Lung (tissue), 12 donors: ENCODE measurements around the gene SYNE1. TPM values are rescaled to one million over a fixed set of nuclear protein-coding genes. Genes with fewer than 3 reads are reported as not detected.

Experiments used
- ATAC-seq: fragments of 200-7000 bp; cut with Tn5 transposase; one replicate; pipeline ENCODE4 v1.9.1; 2020; ENCODE audit warnings: moderate number of reproducible peaks; ENCODE audit not compliant: insufficient read depth, low FRiP score
- DNase-seq, 3 donors: peaks; one replicate each; pipeline ENCODE4 v3.0.0-alpha.2; 2013 to 2017
- H3K27ac ChIP-seq, 2 donors: one replicate each; pipeline ENCODE4 v1.5.1; 2013; ENCODE audit warnings: mild to moderate bottlenecking in 2 of 2, moderate library complexity in 2 of 2, control low read depth in 1 of 2, inconsistent platforms in 1 of 2, low read depth in 1 of 2, low read length in 1 of 2
- H3K27me3 ChIP-seq, 3 donors: one replicate each; pipeline ENCODE4 v1.5.1; 2013; ENCODE audit warnings: low read length in 2 of 3; ENCODE audit not compliant: control insufficient read depth in 3 of 3, insufficient read depth in 3 of 3
- H3K36me3 ChIP-seq, 4 donors: one replicate each; pipeline ENCODE4 v1.5.1; 2013; ENCODE audit warnings: low read length in 4 of 4, mild to moderate bottlenecking in 1 of 4, moderate library complexity in 1 of 4; ENCODE audit not compliant: control insufficient read depth in 4 of 4, insufficient read depth in 4 of 4
- H3K4me1 ChIP-seq, 5 donors: one replicate each; pipeline ENCODE4 v1.5.1; 2013; ENCODE audit warnings: low read length in 5 of 5, mild to moderate bottlenecking in 2 of 5, moderate library complexity in 1 of 5; ENCODE audit not compliant: control insufficient read depth in 5 of 5, insufficient read depth in 5 of 5
- H3K4me3 ChIP-seq: one replicate; pipeline ENCODE4 v1.5.1; 2013; ENCODE audit warnings: mild to moderate bottlenecking, control low read depth, moderate library complexity
- H3K9ac ChIP-seq, 2 donors: one replicate each; pipeline ENCODE4 v1.5.1; 2013; ENCODE audit warnings: low read length in 2 of 2, control low read depth in 1 of 2; ENCODE audit not compliant: insufficient read depth in 1 of 2
- H3K9me3 ChIP-seq, 4 donors: one replicate each; pipeline ENCODE4 v1.5.1; 2013; ENCODE audit warnings: low read length in 3 of 4, mild to moderate bottlenecking in 1 of 4, moderate library complexity in 1 of 4; ENCODE audit not compliant: control insufficient read depth in 4 of 4, insufficient read depth in 3 of 4
- CTCF ChIP-seq: IDR thresholded peaks from 2 replicates; pipeline ENCODE4 v1.5.1; 2012; ENCODE audit warnings: mild to moderate bottlenecking; ENCODE audit errors: control extremely low read depth, extremely low read depth
- WGBS, 2 donors: extraction: QIAGEN DNeasy Blood & Tissue Kit; methylation state at CpG; one replicate each; pipeline ENCODE4 v1.1.7; 2013; 5-methylcytosine and 5-hydroxymethylcytosine counted together
- polyA plus RNA-seq, 2 donors: library from polyadenylated mRNA; stranded (reverse); fragments of 200-250 nt; gene quantifications; one replicate each; pipeline ENCODE4 v1.2.1, GENCODE V29; 2013
- total RNA-seq, 2 donors: library from RNA; depleted of rRNA in 1 of 2; stranded (reverse); fragments of >200 nt in 1 of 2; gene quantifications; one replicate each; pipeline ENCODE4 v1.2.1, GENCODE V29; 2014 to 2021
- donor health status: control.
- donor health status: control.
- donor health status: Bipolar disorder and iron deficiency.
- donor health status: healthy.
- donor health status: DM: yes; HTN: yes; CAD: no.

The SYNE1 gene
- total and polyA plus RNA-seq, 4 donors = 26.4 to 352 (median 131) TPM

GRCh38 chr6:152375197-152375596 is 262.0 kb downstream of the SYNE1 start:
- WGBS, 2 donors = 81 to 97% methylated on average over 6 of the region's 6 CpGs
- H3K36me3 ChIP-seq = peaks cover 3 to 27% (median 15%) of the 10 kb centered on the region in 4 donors

GRCh38 chr6:152372945-152373344 is 264.2 kb downstream of the SYNE1 start:
- Histone ChIP-seq H3K27me3 (no peaks in the 10 kb centered on the region), H3K36me3 (peaks cover 3 to 31% (median 18%) of the 10 kb centered on the region in 4 donors), H3K4me1 (peaks cover 0 to 12% (median under 1%) of the 10 kb centered on the region in 5 donors), H3K9me3 (no peaks in the 10 kb centered on the region), H3K9ac (no peak overlapping the region), H3K27ac (no peak overlapping the region), H3K4me3 (no peak overlapping the region)
- TF ChIP-seq CTCF = no peak
- DNase-seq (no peak), ATAC-seq (no peak)
- WGBS, 2 donors = 97 to 98% methylated on average over 2 of the region's 2 CpGs

More at GRCh38 chr6:152375197-152375596, 262.0 kb downstream of the SYNE1 start:
- H3K9me3 ChIP-seq = no peaks in the 10 kb centered on the region
- H3K9ac ChIP-seq = no peak overlapping the region
- peaks cover 0 to 15% (median 6%) of the 10 kb centered on the region in 5 donors for H3K4me1 ChIP-seq
- H3K27ac ChIP-seq = no peak overlapping the region
- ATAC-seq (peak; percentile 48), DNase-seq (peak in 2 of 3 donors; percentile 21 to 60)
- no peak for TF ChIP-seq CTCF
- no peaks in the 10 kb centered on the region for H3K27me3 ChIP-seq
- H3K4me3 ChIP-seq = no peak overlapping the region

- DNase-seq (no peak), ATAC-seq (no peak)
- TF ChIP-seq CTCF = no peak
- Histone ChIP-seq H3K4me3 (no peak overlapping the region), H3K27ac (no peak overlapping the region), H3K9me3 (no peaks in the 10 kb centered on the region), H3K27me3 (no peaks in the 10 kb centered on the region), H3K36me3 (peaks cover 6 to 36% (median 21%) of the 10 kb centered on the region in 4 donors), H3K4me1 (peaks cover 0 to 13% (median 0%) of the 10 kb centered on the region in 5 donors), H3K9ac (no peak overlapping the region)
Measured at GRCh38 chr6:152371775-152372174, 265.4 kb downstream of the SYNE1 start.
